Breast epithelium (tissue), 4 donors: ENCODE measurements around the gene MFSD6L. TPM values are rescaled to one million over a fixed set of nuclear protein-coding genes. Genes with fewer than 3 reads are reported as not detected.

Source experiments
- DNase-seq, 2 donors: peaks; one replicate each; pipeline ENCODE4 v3.0.0-alpha.2; 2019; ENCODE audit warnings: low spot score in 2 of 2
- H3K27ac ChIP-seq, 2 donors: fragments of 200-600 bp; sonication (generic) in 1 of 2; one replicate each; pipeline ENCODE4 v1.5.1; 2016 to 2019; ENCODE audit warnings: mild to moderate bottlenecking in 1 of 2
- H3K27me3 ChIP-seq, 2 donors: fragments of 200-600 bp; sonication (generic) in 1 of 2; one replicate each; pipeline versions ENCODE4 v1.5.1 to v1.6.0; 2017 to 2019; ENCODE audit warnings: control low read depth in 1 of 2, mild to moderate bottlenecking in 1 of 2
- H3K36me3 ChIP-seq: fragments of 200-600 bp; one replicate; pipeline ENCODE4 v1.5.1; 2019
- H3K4me1 ChIP-seq, 2 donors: fragments of 200-600 bp; sonication (generic); one replicate each; pipeline ENCODE4 v1.5.1; 2016 to 2019; ENCODE audit warnings: control low read depth in 1 of 2
- H3K4me3 ChIP-seq, 3 donors: fragments of 200-600 bp; sonication (generic); 1 replicate in 2 of 3; 2 replicates in 1 of 3; pipeline ENCODE4 v1.5.1; 2016 to 2019; ENCODE audit warnings: mild to moderate bottlenecking in 3 of 3, moderate library complexity in 2 of 3
- H3K9me3 ChIP-seq, 2 donors: fragments of 200-600 bp; sonication (generic) in 1 of 2; one replicate each; pipeline ENCODE4 v1.5.1; 2016 to 2019; ENCODE audit warnings: control low read depth in 1 of 2
- CTCF ChIP-seq, 3 donors: fragments of 450-650 bp; IDR thresholded peaks; one replicate each; pipeline ENCODE4 v1.5.1; 2016 to 2017; ENCODE audit warnings: antibody characterized with exemption in 3 of 3, mild to moderate bottlenecking in 3 of 3, moderate library complexity in 3 of 3
- POLR2A ChIP-seq: fragments of 450-650 bp; IDR thresholded peaks from one replicate; pipeline ENCODE4 v1.6.1; 2016; ENCODE audit warnings: antibody characterized with exemption, mild to moderate bottlenecking, moderate library complexity
- POLR2AphosphoS5 ChIP-seq, 3 donors: sonication (generic); formaldehyde crosslinking; IDR thresholded peaks; one replicate each; pipeline ENCODE4 v1.6.1; 2017; ENCODE audit warnings: antibody characterized with exemption in 3 of 3
- intact Hi-C: fragments of 100-400 bp; cut with DNase I; formaldehyde crosslinking; loops from one replicate; pipeline ENCODE4 v1.15.1; 2023; ENCODE audit warnings: low total_unique reads
- total RNA-seq, 3 donors: library from RNA; depleted of rRNA; stranded (reverse); fragments of >200 nt; gene quantifications; one replicate each; pipeline ENCODE4 v1.1.0, GENCODE V29; 2016

The MFSD6L gene
- total RNA-seq, result under 1 TPM; 0.48 to 0.98 (median 0.59) TPM

- peak within 1 kb of the TSS in 2 of 3 donors; percentile 44 to 61 for H3K4me3 ChIP-seq
- intact Hi-C loops, result no loop called here
- H3K4me1 ChIP-seq, result peaks cover 0 to 5% of the 10 kb centered on the region in 2 donors
- no peaks in the 10 kb centered on the region for H3K9me3 ChIP-seq
- no peaks in the 10 kb centered on the region for H3K36me3 ChIP-seq
- DNase-seq, result no peak
- H3K27ac ChIP-seq, result no peak within 1 kb of the TSS
- TF ChIP-seq POLR2A (no peak), POLR2AphosphoS5 (IDR thresholded peaks at IDR 0.05) (no peak), CTCF (IDR thresholded peaks at IDR 0.05) (no peak)
- no peaks in the 10 kb centered on the region for H3K27me3 ChIP-seq
Measured at GRCh38 chr17:8798846-8799569, at the start of gene MFSD6L. Gene MFSD6L, minus strand, starts transcription at chr17:8799365. Its CDS starts 245 bp downstream, at chr17:8799120.

- Histone ChIP-seq H3K4me3 (no peak overlapping the region), H3K9me3 (no peaks in the 10 kb centered on the region), H3K27me3 (no peaks in the 10 kb centered on the region), H3K36me3 (no peaks in the 10 kb centered on the region), H3K4me1 (no peaks in the 10 kb centered on the region), H3K27ac (no peak overlapping the region)
- intact Hi-C loops, result no loop called here
- no peak for DNase-seq
- TF ChIP-seq CTCF (IDR thresholded peaks at IDR 0.05) (no peak), POLR2A (no peak), POLR2AphosphoS5 (IDR thresholded peaks at IDR 0.05) (no peak)
Measured at GRCh38 chr17:8847891-8848290, 48.7 kb upstream of the MFSD6L start.

GRCh38 chr17:8846768-8847211 lies 47.6 kb upstream of the MFSD6L start:
- Histone ChIP-seq H3K27me3 (no peaks in the 10 kb centered on the region), H3K4me3 (no peak overlapping the region), H3K27ac (no peak overlapping the region), H3K9me3 (no peaks in the 10 kb centered on the region), H3K36me3 (no peaks in the 10 kb centered on the region), H3K4me1 (no peaks in the 10 kb centered on the region)
- no peak for DNase-seq
- TF ChIP-seq POLR2AphosphoS5 (IDR thresholded peaks at IDR 0.05), result no peak
- TF ChIP-seq CTCF (IDR thresholded peaks at IDR 0.05), result no peak
- TF ChIP-seq POLR2A, result no peak
- intact Hi-C loops, result no loop called here

- DNase-seq, result no peak
- Histone ChIP-seq H3K27ac (no peak overlapping the region), H3K27me3 (no peaks in the 10 kb centered on the region), H3K4me1 (no peaks in the 10 kb centered on the region), H3K4me3 (no peak overlapping the region), H3K9me3 (no peaks in the 10 kb centered on the region), H3K36me3 (no peaks in the 10 kb centered on the region)
- intact Hi-C loops, result no loop called here
- TF ChIP-seq POLR2AphosphoS5 (IDR thresholded peaks at IDR 0.05) (no peak), POLR2A (no peak), CTCF (IDR thresholded peaks at IDR 0.05) (no peak)
Measured at GRCh38 chr17:8844229-8845218, 45.4 kb upstream of the MFSD6L start.

- TF ChIP-seq POLR2AphosphoS5 (IDR thresholded peaks at IDR 0.05) (no peak), CTCF (IDR thresholded peaks at IDR 0.05) (no peak), POLR2A (no peak)
- H3K4me3 ChIP-seq, result no peak overlapping the region
- no peaks in the 10 kb centered on the region for H3K27me3 ChIP-seq
- no peaks in the 10 kb centered on the region for H3K36me3 ChIP-seq
- intact Hi-C loops, result no loop called here
- no peaks in the 10 kb centered on the region for H3K9me3 ChIP-seq
- no peak for DNase-seq
- no peaks in the 10 kb centered on the region for H3K4me1 ChIP-seq
- H3K27ac ChIP-seq, result no peak overlapping the region
Measured at GRCh38 chr17:8843344-8843743, 44.2 kb upstream of the MFSD6L start.
